ENCODE measurements around the gene DIP2C.

The DIP2C gene

GRCh38 chr10:559767-560047 is 129.8 kb downstream of the DIP2C start:
- in situ Hi-C loops (cut with MboI; ENCODE audit: low sequenced_read_pairs), result no loop called here

- in situ Hi-C loops (cut with MboI; ENCODE audit: low sequenced_read_pairs), result no loop called here
Observed at GRCh38 chr10:558891-559766, 130.3 kb downstream of the DIP2C start.

GRCh38 chr10:558364-558763 is 131.1 kb downstream of the DIP2C start:
- in situ Hi-C loops (cut with MboI; ENCODE audit: low sequenced_read_pairs), result no loop called here

- in situ Hi-C loops (cut with MboI; ENCODE audit: low sequenced_read_pairs), result no loop called here
Observed at GRCh38 chr10:557792-558328, 131.6 kb downstream of the DIP2C start.

- in situ Hi-C loops (cut with MboI; ENCODE audit: low sequenced_read_pairs), result no loop called here
Observed at GRCh38 chr10:556971-557637, 132.4 kb downstream of the DIP2C start.

GRCh38 chr10:555682-556350 is 133.7 kb downstream of the DIP2C start:
- in situ Hi-C loops (cut with MboI; ENCODE audit: low sequenced_read_pairs), result no loop called here

- in situ Hi-C loops (cut with MboI; ENCODE audit: low sequenced_read_pairs), result no loop called here
Observed at GRCh38 chr10:555281-555680, 134.2 kb downstream of the DIP2C start.

GRCh38 chr10:554182-554848 is 135.2 kb downstream of the DIP2C start:
- in situ Hi-C loops (cut with MboI; ENCODE audit: low sequenced_read_pairs), result no loop called here

GRCh38 chr10:553233-553632 is 136.2 kb downstream of the DIP2C start:
- in situ Hi-C loops (cut with MboI; ENCODE audit: low sequenced_read_pairs), result no loop called here

- in situ Hi-C loops (cut with MboI; ENCODE audit: low sequenced_read_pairs), result no loop called here
Observed at GRCh38 chr10:552679-553078, 136.8 kb downstream of the DIP2C start.

GRCh38 chr10:551373-552252 is 137.9 kb downstream of the DIP2C start:
- in situ Hi-C loops (cut with MboI; ENCODE audit: low sequenced_read_pairs), result no loop called here

GRCh38 chr10:550665-551372 is 138.6 kb downstream of the DIP2C start:
- in situ Hi-C loops (cut with MboI; ENCODE audit: low sequenced_read_pairs), result no loop called here

- in situ Hi-C loops (cut with MboI; ENCODE audit: low sequenced_read_pairs), result no loop called here
Observed at GRCh38 chr10:549391-549790, 140.1 kb downstream of the DIP2C start.

GRCh38 chr10:548238-548901 is 141.1 kb downstream of the DIP2C start:
- in situ Hi-C loops (cut with MboI; ENCODE audit: low sequenced_read_pairs), result no loop called here

- in situ Hi-C loops (cut with MboI; ENCODE audit: low sequenced_read_pairs), result no loop called here
Observed at GRCh38 chr10:547591-548081, 141.8 kb downstream of the DIP2C start.

- in situ Hi-C loops (cut with MboI; ENCODE audit: low sequenced_read_pairs), result no loop called here
Observed at GRCh38 chr10:546971-547590, 142.4 kb downstream of the DIP2C start.

GRCh38 chr10:546451-546850 is 143.0 kb downstream of the DIP2C start:
- in situ Hi-C loops (cut with MboI; ENCODE audit: low sequenced_read_pairs), result no loop called here
